ENCODE data around the gene GOLGA8A.

- TF ChIP-seq CTCF (IDR thresholded peaks at IDR 0.05) (no peak), POLR2A (IDR thresholded peaks at IDR 0.05) (no peak)
Observed at GRCh38 chr15:34442891-34443290, 5.3 kb upstream of the GOLGA8A start.

Measured in body of pancreas (tissue), 4 donors.